Measurements from ENCODE around the gene PGLYRP1. TPM values are rescaled to one million over a fixed set of nuclear protein-coding genes. Genes with fewer than 3 reads are reported as not detected.

The PGLYRP1 gene
- not detected for total RNA-seq

GRCh38 chr19:46022431-46023310 is at the start of gene PGLYRP1:
Gene PGLYRP1 (minus strand): TSS chr19:46023053. CDS start chr19:46023021, 32 bp downstream.
- intact Hi-C loops (cut with DNase I; ENCODE audit: low total_unique reads) (no loop called here), in situ Hi-C loops (cut with MboI; ENCODE audit: low pct_ligation_motif_present in 1 of 4, low pct_unique_long_range_greater_than_20kb in 1 of 4, low sequenced_read_pairs in 3 of 4) (loop anchor here in 2 of 4 donors (10.0 kb wide), 2 partner anchors 172 to 242 kb away; no protein-coding TSS in a partner anchor)
- H3K4me1 ChIP-seq = peaks cover 0 to 4% (median 0%) of the 10 kb centered on the region in 4 donors
- 4 to 33% methylated on average over 4 to 47 of the region's 47 CpGs for WGBS, 2 donors (ENCODE audit: low coverage in 1 of 2)
- H3K27ac ChIP-seq = no peak within 1 kb of the TSS
- H3K36me3 ChIP-seq = no peaks in the 10 kb centered on the region
- H3K9me3 ChIP-seq = no peaks in the 10 kb centered on the region
- DNase-seq = no peak
- TF ChIP-seq POLR2A (IDR thresholded peaks at IDR 0.05) = no peak
- no peak for TF ChIP-seq EP300 (IDR thresholded peaks at IDR 0.05; ENCODE audit: low read depth)
- no peak for TF ChIP-seq POLR2AphosphoS5 (IDR thresholded peaks at IDR 0.05)
- H3K4me3 ChIP-seq = no peak within 1 kb of the TSS
- H3K27me3 ChIP-seq = peaks cover 57% of the 10 kb centered on the region

- intact Hi-C loops (cut with DNase I; ENCODE audit: low total_unique reads) = loop anchor here (5.0 kb wide), 1 partner anchor 38 kb away; no protein-coding TSS in a partner anchor
- WGBS, 2 donors (ENCODE audit: low coverage in 1 of 2) = 31 to 36% methylated on average over 6 of the region's 6 CpGs
Observed at GRCh38 chr19:46069806-46070341, 47.0 kb upstream of the PGLYRP1 start.

GRCh38 chr19:46068345-46069258 is 45.7 kb upstream of the PGLYRP1 start:
- no peak overlapping the region for H3K4me3 ChIP-seq
- DNase-seq = peak; percentile 33
- TF ChIP-seq POLR2AphosphoS5 (IDR thresholded peaks at IDR 0.05) (no peak), POLR2A (IDR thresholded peaks at IDR 0.05) (no peak), EP300 (IDR thresholded peaks at IDR 0.05; ENCODE audit: low read depth) (no peak)
- TF ChIP-seq, protein P1, sequence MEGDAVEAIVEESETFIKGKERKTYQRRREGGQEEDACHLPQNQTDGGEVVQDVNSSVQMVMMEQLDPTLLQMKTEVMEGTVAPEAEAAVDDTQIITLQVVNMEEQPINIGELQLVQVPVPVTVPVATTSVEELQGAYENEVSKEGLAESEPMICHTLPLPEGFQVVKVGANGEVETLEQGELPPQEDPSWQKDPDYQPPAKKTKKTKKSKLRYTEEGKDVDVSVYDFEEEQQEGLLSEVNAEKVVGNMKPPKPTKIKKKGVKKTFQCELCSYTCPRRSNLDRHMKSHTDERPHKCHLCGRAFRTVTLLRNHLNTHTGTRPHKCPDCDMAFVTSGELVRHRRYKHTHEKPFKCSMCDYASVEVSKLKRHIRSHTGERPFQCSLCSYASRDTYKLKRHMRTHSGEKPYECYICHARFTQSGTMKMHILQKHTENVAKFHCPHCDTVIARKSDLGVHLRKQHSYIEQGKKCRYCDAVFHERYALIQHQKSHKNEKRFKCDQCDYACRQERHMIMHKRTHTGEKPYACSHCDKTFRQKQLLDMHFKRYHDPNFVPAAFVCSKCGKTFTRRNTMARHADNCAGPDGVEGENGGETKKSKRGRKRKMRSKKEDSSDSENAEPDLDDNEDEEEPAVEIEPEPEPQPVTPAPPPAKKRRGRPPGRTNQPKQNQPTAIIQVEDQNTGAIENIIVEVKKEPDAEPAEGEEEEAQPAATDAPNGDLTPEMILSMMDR (IDR thresholded peaks at IDR 0.05) = no peak

More at GRCh38 chr19:46069806-46070341, 47.0 kb upstream of the PGLYRP1 start:
- no peak for DNase-seq
- in situ Hi-C loops (cut with MboI; ENCODE audit: low pct_ligation_motif_present in 1 of 4, low pct_unique_long_range_greater_than_20kb in 1 of 4, low sequenced_read_pairs in 3 of 4) = no loop called here
- Histone ChIP-seq H3K4me1 (no peaks in the 10 kb centered on the region), H3K27ac (no peak overlapping the region), H3K9me3 (no peaks in the 10 kb centered on the region), H3K27me3 (peaks cover 12% of the 10 kb centered on the region), H3K36me3 (no peaks in the 10 kb centered on the region), H3K4me3 (no peak overlapping the region)
- TF ChIP-seq, protein P1 (IDR thresholded peaks at IDR 0.05) = no peak
- TF ChIP-seq POLR2AphosphoS5 (IDR thresholded peaks at IDR 0.05) (no peak), POLR2A (IDR thresholded peaks at IDR 0.05) (no peak), EP300 (IDR thresholded peaks at IDR 0.05; ENCODE audit: low read depth) (no peak)

DNA sequence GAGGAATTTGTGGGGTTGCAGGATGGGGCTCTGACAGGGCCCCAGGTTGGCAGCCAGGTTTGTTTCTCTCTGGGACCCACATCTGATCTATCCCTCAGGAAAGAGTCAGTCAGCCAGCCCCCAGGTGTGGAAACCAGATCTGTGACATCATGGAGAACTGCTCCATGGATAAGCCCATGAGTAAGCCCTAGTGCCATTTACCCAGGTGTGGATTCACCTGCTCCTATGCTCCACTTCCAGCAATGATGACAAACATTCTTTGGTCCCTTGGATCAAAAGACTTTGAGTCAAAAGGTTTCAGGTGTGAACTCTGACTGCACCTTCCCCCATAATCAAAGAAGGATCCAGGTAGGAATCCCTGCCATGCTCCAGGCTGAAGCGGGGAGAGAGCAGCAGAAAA is 44.8 kb upstream of the PGLYRP1 start:
- intact Hi-C loops (cut with DNase I; ENCODE audit: low total_unique reads) = no loop called here
- Histone ChIP-seq H3K4me3 (no peak overlapping the region), H3K27ac (no peak overlapping the region), H3K36me3 (no peaks in the 10 kb centered on the region), H3K9me3 (no peaks in the 10 kb centered on the region), H3K4me1 (no peaks in the 10 kb centered on the region), H3K27me3 (peaks cover 10% of the 10 kb centered on the region)
- TF ChIP-seq, protein P1 (IDR thresholded peaks at IDR 0.05) = no peak
- TF ChIP-seq POLR2AphosphoS5 (IDR thresholded peaks at IDR 0.05) (no peak), EP300 (IDR thresholded peaks at IDR 0.05; ENCODE audit: low read depth) (no peak), POLR2A (IDR thresholded peaks at IDR 0.05) (no peak)
- in situ Hi-C loops (cut with MboI; ENCODE audit: low pct_ligation_motif_present in 1 of 4, low pct_unique_long_range_greater_than_20kb in 1 of 4, low sequenced_read_pairs in 3 of 4) = no loop called here
- DNase-seq = no peak
- 77% methylated on average over 1 of the region's 1 CpG; no CpG with 5 or more reads in 1 of the 2 donors for WGBS, 2 donors (ENCODE audit: low coverage in 1 of 2)

More at GRCh38 chr19:46068345-46069258, 45.7 kb upstream of the PGLYRP1 start:
- no peaks in the 10 kb centered on the region for H3K4me1 ChIP-seq
- H3K27me3 ChIP-seq = peaks cover 8% of the 10 kb centered on the region
- H3K27ac ChIP-seq = no peak overlapping the region
- in situ Hi-C loops (cut with MboI; ENCODE audit: low pct_ligation_motif_present in 1 of 4, low pct_unique_long_range_greater_than_20kb in 1 of 4, low sequenced_read_pairs in 3 of 4) (no loop called here), intact Hi-C loops (cut with DNase I; ENCODE audit: low total_unique reads) (no loop called here)
- no peaks in the 10 kb centered on the region for H3K36me3 ChIP-seq
- 42 to 61% methylated on average over 5 to 12 of the region's 12 CpGs for WGBS, 2 donors (ENCODE audit: low coverage in 1 of 2)
- no peaks in the 10 kb centered on the region for H3K9me3 ChIP-seq

Measured in transverse colon (tissue), 4 donors.